ENCODE data around the gene ANO1.

DNA sequence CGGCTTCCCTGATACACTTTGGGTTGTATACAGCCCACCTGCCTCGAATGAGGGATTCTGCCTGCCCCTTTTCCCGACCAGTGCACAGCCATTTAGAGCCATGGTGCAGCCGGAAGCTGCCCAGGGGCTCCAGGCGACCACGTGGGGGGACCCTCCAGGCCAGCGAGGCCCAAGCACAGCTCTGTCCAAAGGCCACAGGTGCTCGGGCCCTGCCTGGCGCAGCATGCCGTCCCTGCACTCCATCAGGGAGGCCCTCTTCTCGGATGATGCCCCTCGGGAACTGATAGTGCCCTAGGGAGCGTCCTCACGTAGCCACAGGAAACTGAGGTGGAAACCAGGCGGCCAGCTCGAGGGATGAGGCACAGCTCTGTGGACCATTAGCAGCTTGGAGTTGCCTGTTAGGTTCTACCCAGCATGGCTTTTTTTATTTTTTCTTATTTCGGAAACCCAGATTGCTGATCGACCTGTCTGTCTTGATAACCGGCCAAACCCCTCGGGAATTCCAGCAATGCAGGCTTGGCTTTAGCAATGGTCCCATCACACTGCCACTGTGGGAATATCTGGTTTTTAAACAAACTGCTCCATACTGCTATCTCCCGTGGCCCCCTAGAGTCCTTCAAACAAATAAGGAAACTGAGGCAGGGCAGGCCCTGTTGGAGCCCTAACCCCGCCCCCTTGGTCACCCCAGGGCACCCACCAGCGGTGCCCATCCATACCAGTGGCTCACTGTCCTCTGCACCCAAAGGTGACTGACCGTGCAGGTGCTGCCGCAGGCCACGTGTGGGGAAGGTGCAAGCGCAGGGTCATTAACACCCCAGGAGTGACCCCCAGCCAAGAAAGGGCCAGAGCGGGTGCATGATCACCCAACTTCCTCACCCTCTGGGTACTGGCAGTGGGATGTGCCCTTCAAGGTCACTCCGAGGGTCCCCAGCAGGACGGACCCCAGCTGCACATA, 8.0 kb downstream of the ANO1 start:
- TF ChIP-seq POLR2A (IDR thresholded peaks at IDR 0.05) (no peak), POLR2AphosphoS5 (IDR thresholded peaks at IDR 0.05) (no peak)
- TF ChIP-seq, protein P1, sequence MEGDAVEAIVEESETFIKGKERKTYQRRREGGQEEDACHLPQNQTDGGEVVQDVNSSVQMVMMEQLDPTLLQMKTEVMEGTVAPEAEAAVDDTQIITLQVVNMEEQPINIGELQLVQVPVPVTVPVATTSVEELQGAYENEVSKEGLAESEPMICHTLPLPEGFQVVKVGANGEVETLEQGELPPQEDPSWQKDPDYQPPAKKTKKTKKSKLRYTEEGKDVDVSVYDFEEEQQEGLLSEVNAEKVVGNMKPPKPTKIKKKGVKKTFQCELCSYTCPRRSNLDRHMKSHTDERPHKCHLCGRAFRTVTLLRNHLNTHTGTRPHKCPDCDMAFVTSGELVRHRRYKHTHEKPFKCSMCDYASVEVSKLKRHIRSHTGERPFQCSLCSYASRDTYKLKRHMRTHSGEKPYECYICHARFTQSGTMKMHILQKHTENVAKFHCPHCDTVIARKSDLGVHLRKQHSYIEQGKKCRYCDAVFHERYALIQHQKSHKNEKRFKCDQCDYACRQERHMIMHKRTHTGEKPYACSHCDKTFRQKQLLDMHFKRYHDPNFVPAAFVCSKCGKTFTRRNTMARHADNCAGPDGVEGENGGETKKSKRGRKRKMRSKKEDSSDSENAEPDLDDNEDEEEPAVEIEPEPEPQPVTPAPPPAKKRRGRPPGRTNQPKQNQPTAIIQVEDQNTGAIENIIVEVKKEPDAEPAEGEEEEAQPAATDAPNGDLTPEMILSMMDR (IDR thresholded peaks at IDR 0.05), result no peak
